Activated T-cell treated with anti-CD3 and anti-CD28 coated beads, Interleukin-2, amount 50 U/mL, for 72 hours (primary cell): Measurements from ENCODE around the gene BRAF. TPM values are rescaled to one million over a fixed set of nuclear protein-coding genes. Genes with fewer than 3 reads are reported as not detected.
"Not testable (repeated sequence)": the region's sequence is repeated elsewhere in the genome, so short reads cannot be mapped to it uniquely, and the experiment has no call there.

ENCODE experiments used
- ATAC-seq, 2 donors: fragments of 150-1000 bp; cut with Tn5 transposase; replicated peaks in 1 of 2; 2 replicates each; pipeline ENCODE4 v1.10.0; 2021; ENCODE audit warnings: moderate library complexity in 2 of 2, mild to moderate bottlenecking in 1 of 2
- DNase-seq, 2 donors: peaks; one replicate each; pipeline ENCODE4 v3.0.0; 2021 to 2022; ENCODE audit warnings: mixed read lengths in 1 of 2
- H3K27ac Mint-ChIP-seq: one replicate; pipeline ENCODE4 v1.8.0; 2022; ENCODE audit warnings: mild to moderate bottlenecking, moderate library complexity, mixed read lengths
- H3K27me3 Mint-ChIP-seq: one replicate; pipeline ENCODE4 v1.8.0; 2022; ENCODE audit warnings: low read depth, mixed read lengths
- H3K36me3 Mint-ChIP-seq, 2 donors: one replicate each; pipeline ENCODE4 v1.8.0; 2022; ENCODE audit warnings: mixed read lengths in 2 of 2, mild to moderate bottlenecking in 1 of 2; ENCODE audit not compliant: insufficient read depth in 2 of 2
- H3K4me1 Mint-ChIP-seq: one replicate; pipeline ENCODE4 v1.8.0; 2022; ENCODE audit warnings: low read depth, mixed read lengths
- H3K4me3 Mint-ChIP-seq, 2 donors: one replicate each; pipeline ENCODE4 v1.8.0; 2022; ENCODE audit warnings: mild to moderate bottlenecking in 2 of 2, mixed read lengths in 2 of 2, moderate library complexity in 2 of 2
- H3K9me3 Mint-ChIP-seq, 2 donors: one replicate each; pipeline ENCODE4 v1.8.0; 2022; ENCODE audit warnings: mixed read lengths in 2 of 2
- total RNA-seq, 2 donors: library from RNA; stranded (reverse); gene quantifications; one replicate each; pipeline ENCODE4 v1.2.3, GENCODE V29; 2022

The BRAF gene
- total RNA-seq, 2 donors from 2014 or later, result 51.7 to 56.2 TPM

- H3K27ac Mint-ChIP-seq, result no peak overlapping the region
- H3K4me1 Mint-ChIP-seq, result no peaks in the 10 kb centered on the region
- no peak for ATAC-seq
- no peaks in the 10 kb centered on the region for H3K9me3 Mint-ChIP-seq
- no peaks in the 10 kb centered on the region for H3K27me3 Mint-ChIP-seq
- peaks cover 8 to 13% of the 10 kb centered on the region in 2 donors for H3K36me3 Mint-ChIP-seq
- DNase-seq, result no peak
- H3K4me3 Mint-ChIP-seq, result no peak overlapping the region
Observed at GRCh38 chr7:140771826-140772225, 152.9 kb downstream of the BRAF start.

DNA sequence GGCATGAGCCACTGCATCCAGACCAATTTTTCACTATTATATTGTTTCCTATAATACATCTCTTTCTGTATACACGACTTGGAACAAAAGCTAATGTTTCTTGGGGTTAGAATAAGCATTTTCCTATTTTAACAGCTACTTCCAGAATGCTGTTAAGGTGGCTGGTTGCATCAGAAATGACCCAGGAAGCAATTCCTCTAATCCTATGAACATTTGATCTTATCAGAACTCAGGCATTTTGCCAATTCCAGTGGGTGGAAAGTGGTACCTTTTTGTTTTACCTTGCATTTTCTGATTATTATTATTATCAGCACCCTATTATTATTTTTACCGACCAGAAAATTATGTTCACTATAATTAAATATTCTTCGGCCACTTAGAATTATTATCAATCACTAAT, 154.9 kb downstream of the BRAF start:
- no peak for ATAC-seq
- peaks cover 8 to 14% of the 10 kb centered on the region in 2 donors for H3K36me3 Mint-ChIP-seq
- H3K27me3 Mint-ChIP-seq, result no peaks in the 10 kb centered on the region
- no peak overlapping the region for H3K27ac Mint-ChIP-seq
- no peak for DNase-seq
- no peaks in the 10 kb centered on the region for H3K9me3 Mint-ChIP-seq
- no peak overlapping the region for H3K4me3 Mint-ChIP-seq
- H3K4me1 Mint-ChIP-seq, result no peaks in the 10 kb centered on the region

- H3K4me1 Mint-ChIP-seq, result no peaks in the 10 kb centered on the region
- H3K4me3 Mint-ChIP-seq, result no peak overlapping the region
- ATAC-seq, result no peak
- H3K36me3 Mint-ChIP-seq, result peaks cover 7 to 15% of the 10 kb centered on the region in 2 donors
- no peaks in the 10 kb centered on the region for H3K27me3 Mint-ChIP-seq
- no peaks in the 10 kb centered on the region for H3K9me3 Mint-ChIP-seq
- DNase-seq, result no peak
- H3K27ac Mint-ChIP-seq, result no peak overlapping the region
Observed at GRCh38 chr7:140767418-140767817, 157.3 kb downstream of the BRAF start.

DNA sequence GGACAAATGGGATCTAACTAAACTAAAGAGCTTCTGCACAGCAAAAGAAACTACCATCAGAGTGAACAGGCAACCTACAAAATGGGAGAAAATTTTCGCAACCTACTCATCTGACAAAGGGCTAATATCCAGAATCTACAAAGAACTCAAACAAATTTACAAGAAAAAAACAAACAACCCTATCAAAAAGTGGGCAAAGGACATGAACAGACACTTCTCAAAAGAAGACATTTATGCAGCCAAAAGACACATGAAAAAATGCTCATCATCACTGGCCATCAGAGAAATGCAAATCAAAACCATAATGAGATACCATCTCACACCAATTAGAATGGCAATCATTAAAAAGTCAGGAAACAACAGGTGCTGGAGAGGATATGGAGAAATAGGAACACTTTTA, 159.3 kb downstream of the BRAF start:
- H3K9me3 Mint-ChIP-seq, H3K4me1 Mint-ChIP-seq, H3K27me3 Mint-ChIP-seq, H3K27ac Mint-ChIP-seq, DNase-seq, H3K4me3 Mint-ChIP-seq, ATAC-seq: not testable (repeated sequence)
- peaks cover 7 to 21% of the 10 kb centered on the region in 2 donors for H3K36me3 Mint-ChIP-seq

- not testable (repeated sequence) for H3K4me1 Mint-ChIP-seq, DNase-seq, H3K27ac Mint-ChIP-seq, H3K4me3 Mint-ChIP-seq, ATAC-seq, H3K27me3 Mint-ChIP-seq, H3K9me3 Mint-ChIP-seq
- H3K36me3 Mint-ChIP-seq, result peaks cover 13 to 23% of the 10 kb centered on the region in 2 donors
Observed at GRCh38 chr7:140763166-140763565, 161.6 kb downstream of the BRAF start.

- not testable (repeated sequence) for H3K9me3 Mint-ChIP-seq, DNase-seq, H3K27me3 Mint-ChIP-seq, H3K4me3 Mint-ChIP-seq, H3K4me1 Mint-ChIP-seq, H3K27ac Mint-ChIP-seq, ATAC-seq
- H3K36me3 Mint-ChIP-seq, result peaks cover 9 to 15% of the 10 kb centered on the region in 2 donors
Observed at GRCh38 chr7:140761375-140761774, 163.4 kb downstream of the BRAF start.

GRCh38 chr7:140754506-140754905, 170.2 kb downstream of the BRAF start:
- Mint-ChIP-seq H3K4me3 (no peak overlapping the region), H3K27ac (no peak overlapping the region), H3K27me3 (no peaks in the 10 kb centered on the region), H3K9me3 (no peaks in the 10 kb centered on the region), H3K36me3 (peaks cover under 1 to 5% of the 10 kb centered on the region in 2 donors), H3K4me1 (no peaks in the 10 kb centered on the region)
- DNase-seq (no peak), ATAC-seq (no peak)

DNA sequence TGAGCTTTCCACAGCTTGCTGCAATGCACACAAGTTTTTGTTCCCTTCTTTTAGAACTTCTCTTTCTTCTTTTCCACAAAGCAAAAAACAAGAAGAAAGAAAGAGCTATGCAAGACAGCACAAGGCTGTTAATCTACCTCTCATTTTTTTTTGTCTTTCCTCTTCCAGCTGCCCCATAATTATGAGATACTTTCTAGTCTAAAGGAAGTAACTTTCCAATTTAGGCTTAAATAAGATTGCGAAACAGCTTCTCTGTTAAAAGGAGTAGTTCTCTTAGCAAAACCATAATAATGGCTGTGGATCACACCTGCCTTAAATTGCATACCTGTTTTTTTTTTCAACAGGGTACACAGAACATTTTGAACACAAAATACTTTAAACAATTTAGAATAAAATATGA, 172.2 kb downstream of the BRAF start:
- DNase-seq, result no peak
- no peak overlapping the region for H3K4me3 Mint-ChIP-seq
- no peak overlapping the region for H3K27ac Mint-ChIP-seq
- H3K4me1 Mint-ChIP-seq, result no peaks in the 10 kb centered on the region
- H3K27me3 Mint-ChIP-seq, result no peaks in the 10 kb centered on the region
- H3K9me3 Mint-ChIP-seq, result no peaks in the 10 kb centered on the region
- no peak for ATAC-seq
- H3K36me3 Mint-ChIP-seq, result peaks cover 0 to 4% of the 10 kb centered on the region in 2 donors

DNA sequence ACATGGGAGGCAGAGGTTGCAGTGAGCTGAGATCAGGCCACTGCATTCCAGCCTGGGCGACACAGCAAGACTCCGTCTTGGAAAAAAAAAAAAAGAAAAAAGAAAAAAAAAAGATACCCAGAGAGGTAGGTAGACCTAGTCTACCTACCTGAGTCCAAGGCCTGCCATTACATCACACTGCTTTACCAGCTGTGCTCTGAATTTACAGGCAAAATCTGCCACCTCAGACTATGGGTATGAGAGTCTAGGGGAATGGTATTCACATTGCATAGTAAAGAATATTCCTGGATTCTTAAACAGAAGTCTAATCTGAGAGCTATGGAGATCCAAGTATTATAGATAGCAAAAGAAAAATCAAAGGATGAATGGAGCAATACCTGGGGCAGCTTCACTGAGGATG, 178.0 kb downstream of the BRAF start:
- Mint-ChIP-seq H3K4me1 (no peaks in the 10 kb centered on the region), H3K27me3 (no peaks in the 10 kb centered on the region), H3K4me3 (no peak overlapping the region), H3K9me3 (no peaks in the 10 kb centered on the region), H3K27ac (no peak overlapping the region), H3K36me3 (peaks cover 2 to 3% of the 10 kb centered on the region in 2 donors)
- no peak for ATAC-seq
- DNase-seq, result no peak

- Mint-ChIP-seq H3K36me3 (peaks cover 2 to 3% of the 10 kb centered on the region in 2 donors), H3K27me3 (no peaks in the 10 kb centered on the region), H3K4me3 (no peak overlapping the region), H3K9me3 (no peaks in the 10 kb centered on the region), H3K27ac (no peak overlapping the region), H3K4me1 (no peaks in the 10 kb centered on the region)
- no peak for ATAC-seq
- no peak for DNase-seq
Observed at GRCh38 chr7:140745266-140746058, 179.3 kb downstream of the BRAF start.

- Mint-ChIP-seq H3K9me3 (no peaks in the 10 kb centered on the region), H3K4me1 (no peaks in the 10 kb centered on the region), H3K27ac (no peak overlapping the region), H3K4me3 (no peak overlapping the region), H3K27me3 (no peaks in the 10 kb centered on the region), H3K36me3 (peaks cover 3 to 6% of the 10 kb centered on the region in 2 donors)
- no peak for DNase-seq
- ATAC-seq, result no peak
Observed at GRCh38 chr7:140744005-140744404, 180.7 kb downstream of the BRAF start.

DNA sequence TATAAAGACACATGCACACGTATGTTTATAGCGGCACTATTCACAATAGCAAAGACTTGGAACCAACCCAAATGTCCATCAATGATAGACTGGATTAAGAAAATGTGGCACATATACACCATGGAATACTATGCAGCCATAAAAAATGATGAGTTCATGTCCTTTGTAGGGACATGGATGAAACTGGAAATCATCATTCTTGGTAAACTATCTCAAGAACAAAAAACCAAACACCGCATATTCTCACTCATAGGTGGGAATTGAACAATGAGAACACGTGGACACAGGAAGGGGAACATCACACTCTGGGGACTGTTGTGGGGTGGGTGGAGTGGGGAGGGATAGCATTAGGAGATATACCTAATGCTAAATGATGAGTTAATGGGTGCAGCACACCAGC, 181.5 kb downstream of the BRAF start:
- not testable (repeated sequence) for DNase-seq, H3K27ac Mint-ChIP-seq, H3K4me1 Mint-ChIP-seq, H3K36me3 Mint-ChIP-seq, ATAC-seq, H3K9me3 Mint-ChIP-seq, H3K4me3 Mint-ChIP-seq, H3K27me3 Mint-ChIP-seq

DNA sequence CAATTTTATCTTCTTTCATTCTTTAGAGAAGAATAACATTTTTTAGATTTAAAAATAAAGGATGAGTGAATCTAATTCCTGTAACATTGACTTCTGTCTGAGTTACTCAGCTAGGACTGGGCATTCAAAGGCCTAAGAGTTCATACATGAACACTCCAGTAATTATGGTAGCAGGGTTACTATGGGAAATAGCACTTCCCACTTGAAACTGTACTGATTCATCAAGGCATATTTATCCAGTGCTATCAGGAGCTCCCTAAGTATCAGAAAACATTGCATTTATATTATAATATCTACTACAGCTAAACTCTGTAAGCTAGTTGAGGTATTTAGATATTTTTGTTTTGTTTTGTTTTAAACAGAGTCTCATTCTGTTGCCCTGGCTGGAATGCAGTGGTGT, 186.4 kb downstream of the BRAF start:
- no peak for ATAC-seq
- no peak for DNase-seq
- H3K27ac Mint-ChIP-seq, result no peak overlapping the region
- H3K4me3 Mint-ChIP-seq, result no peak overlapping the region
- H3K4me1 Mint-ChIP-seq, result no peaks in the 10 kb centered on the region
- H3K9me3 Mint-ChIP-seq, result no peaks in the 10 kb centered on the region
- H3K36me3 Mint-ChIP-seq, result peaks cover 0 to 10% of the 10 kb centered on the region in 2 donors
- no peaks in the 10 kb centered on the region for H3K27me3 Mint-ChIP-seq

DNA sequence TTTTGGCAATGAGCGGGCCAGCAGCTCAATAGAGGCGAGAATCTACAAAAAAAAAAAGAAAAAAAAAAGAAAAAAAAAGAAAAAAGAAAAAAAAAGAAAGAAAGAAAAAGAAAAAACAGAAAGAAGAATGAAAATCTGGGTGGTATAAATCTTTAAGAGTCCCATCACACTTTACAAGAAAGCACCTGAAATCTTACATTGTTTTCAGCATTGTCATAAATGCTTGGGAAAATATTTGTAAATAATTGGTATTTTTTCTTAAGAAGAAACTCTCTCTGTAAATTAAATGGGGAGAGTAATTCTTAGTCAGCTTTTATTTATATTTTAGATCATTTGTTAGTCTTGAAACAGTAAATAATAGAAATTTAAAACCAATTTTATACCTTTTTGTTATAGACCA, 190.0 kb downstream of the BRAF start:
- ATAC-seq, result no peak
- Mint-ChIP-seq H3K36me3 (peaks cover 0 to 7% of the 10 kb centered on the region in 2 donors), H3K4me3 (no peak overlapping the region), H3K27me3 (no peaks in the 10 kb centered on the region), H3K9me3 (no peaks in the 10 kb centered on the region), H3K27ac (no peak overlapping the region), H3K4me1 (no peaks in the 10 kb centered on the region)
- DNase-seq, result no peak
